Smooth muscle cell (in vitro differentiated cells): Measurements from ENCODE around the gene LMF1. TPM values are rescaled to one million over a fixed set of nuclear protein-coding genes. Genes with fewer than 3 reads are reported as not detected.
A peak's percentile ranks its signal among the peaks of the same experiment; 100 is the strongest.

Experiments
- DNase-seq: peaks from one replicate; lab custom pipeline; 2025; ENCODE audit not compliant: unreplicated experiment; lab: John Stamatoyannopoulos, UW
- H2AFZ ChIP-seq: fragments of 200-600 bp; sonication (generic); 2 replicates; pipeline ENCODE4 v1.6.0; 2016; ENCODE audit warnings: antibody characterized with exemption, low read depth, mild to moderate bottlenecking
- H3F3A ChIP-seq: fragments of 200-600 bp; sonication (generic); 2 replicates; pipeline ENCODE4 v1.6.0; 2017; ENCODE audit warnings: antibody characterized with exemption, low read depth
- H3K27ac ChIP-seq: fragments of 200-600 bp; sonication (generic); 2 replicates; pipeline ENCODE4 v1.5.1; 2016; ENCODE audit warnings: low read depth, mild to moderate bottlenecking
- H3K27me3 ChIP-seq: fragments of 200-600 bp; sonication (generic); 2 replicates; pipeline ENCODE4 v1.6.1; 2016; ENCODE audit warnings: low read depth, mild to moderate bottlenecking
- H3K36me3 ChIP-seq: fragments of 200-600 bp; sonication (generic); 2 replicates; pipeline ENCODE4 v1.5.1; 2016; ENCODE audit warnings: low read depth
- H3K4me1 ChIP-seq: fragments of 200-600 bp; sonication (generic); 2 replicates; pipeline ENCODE4 v1.5.1; 2016; ENCODE audit warnings: low read depth
- H3K4me2 ChIP-seq: fragments of 200-600 bp; sonication (generic); 2 replicates; pipeline ENCODE4 v1.6.0; 2016; ENCODE audit warnings: mild to moderate bottlenecking
- H3K4me3 ChIP-seq: fragments of 200-600 bp; sonication (generic); 2 replicates; pipeline ENCODE4 v1.5.1; 2016; ENCODE audit warnings: mild to moderate bottlenecking
- H3K79me2 ChIP-seq: fragments of 200-600 bp; sonication (generic); 2 replicates; pipeline ENCODE4 v1.6.0; 2016; ENCODE audit warnings: low read depth, mild to moderate bottlenecking
- H3K9ac ChIP-seq: fragments of 200-600 bp; sonication (generic); 2 replicates; pipeline ENCODE4 v1.6.0; 2016; ENCODE audit warnings: low read depth
- H3K9me3 ChIP-seq: fragments of 200-600 bp; sonication (generic); replicated peaks from 2 replicates; pipeline ENCODE4 v1.5.1; 2016; ENCODE audit warnings: low read depth
- H4K20me1 ChIP-seq: fragments of 200-600 bp; sonication (generic); 2 replicates; pipeline ENCODE4 v1.6.0; 2016; ENCODE audit warnings: low read depth
- WGBS: methylation state at CpG from one replicate; pipeline ENCODE4 v1.1.7; 2016; ENCODE audit warnings: low lambda C conversion rate; 5-methylcytosine and 5-hydroxymethylcytosine counted together
- polyA plus RNA-seq: library from polyadenylated mRNA; unstranded; fragments of >200 nt; fragmentation: Nextera tagmentation; extraction: Ambion mirVana; gene quantifications from 2 replicates; pipeline ENCODE4 v1.2.1, GENCODE V29; 2016
- total RNA-seq: library from RNA; depleted of rRNA; stranded (reverse); fragments of >200 nt; gene quantifications from 2 replicates; pipeline ENCODE4 v1.2.3, GENCODE V29; 2014
- TF ChIP-seq, protein P1 (sequence below): fragments of 200-600 bp; sonication (generic); IDR thresholded peaks from 2 replicates; pipeline ENCODE4 v1.5.1; 2017; ENCODE audit warnings: borderline replicate concordance, mild to moderate bottlenecking, antibody characterized with exemption; ENCODE audit not compliant: insufficient read depth, poor library complexity, severe bottlenecking

Gene LMF1
- total and polyA plus RNA-seq, 2 experiments from 2014 or later = 25.3 to 29.8 TPM

DNA sequence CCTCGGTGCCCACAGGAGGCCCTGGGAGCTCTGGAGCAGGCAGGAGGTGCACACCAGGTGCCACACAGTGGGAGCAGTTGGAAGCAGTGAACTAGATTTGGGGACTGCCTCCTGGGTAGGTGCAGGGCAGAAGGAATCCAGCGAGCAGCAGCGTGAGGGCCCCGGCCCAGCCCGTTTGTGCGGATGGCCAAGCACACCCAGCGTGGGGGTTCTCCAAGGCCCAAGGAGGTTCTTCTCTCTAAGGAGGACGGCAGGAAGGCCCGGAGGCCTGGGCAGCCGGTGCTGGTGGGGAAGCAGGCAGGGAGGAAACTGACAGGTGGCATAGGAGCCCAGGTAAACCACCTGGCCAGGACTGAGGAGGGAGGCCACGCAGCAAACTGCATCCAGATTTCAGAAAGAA, 27.8 kb upstream of the LMF1 start:
- H2AFZ ChIP-seq = no peak overlapping the region
- no peak overlapping the region for H3K9ac ChIP-seq
- H3K79me2 ChIP-seq = no peaks in the 10 kb centered on the region
- H3K27ac ChIP-seq = no peak overlapping the region
- H4K20me1 ChIP-seq = no peaks in the 10 kb centered on the region
- peaks cover 9% of the 10 kb centered on the region for H3K4me1 ChIP-seq
- no peaks in the 10 kb centered on the region for H3F3A ChIP-seq
- WGBS = 91% methylated on average over 11 of the region's 11 CpGs
- TF ChIP-seq, protein P1, sequence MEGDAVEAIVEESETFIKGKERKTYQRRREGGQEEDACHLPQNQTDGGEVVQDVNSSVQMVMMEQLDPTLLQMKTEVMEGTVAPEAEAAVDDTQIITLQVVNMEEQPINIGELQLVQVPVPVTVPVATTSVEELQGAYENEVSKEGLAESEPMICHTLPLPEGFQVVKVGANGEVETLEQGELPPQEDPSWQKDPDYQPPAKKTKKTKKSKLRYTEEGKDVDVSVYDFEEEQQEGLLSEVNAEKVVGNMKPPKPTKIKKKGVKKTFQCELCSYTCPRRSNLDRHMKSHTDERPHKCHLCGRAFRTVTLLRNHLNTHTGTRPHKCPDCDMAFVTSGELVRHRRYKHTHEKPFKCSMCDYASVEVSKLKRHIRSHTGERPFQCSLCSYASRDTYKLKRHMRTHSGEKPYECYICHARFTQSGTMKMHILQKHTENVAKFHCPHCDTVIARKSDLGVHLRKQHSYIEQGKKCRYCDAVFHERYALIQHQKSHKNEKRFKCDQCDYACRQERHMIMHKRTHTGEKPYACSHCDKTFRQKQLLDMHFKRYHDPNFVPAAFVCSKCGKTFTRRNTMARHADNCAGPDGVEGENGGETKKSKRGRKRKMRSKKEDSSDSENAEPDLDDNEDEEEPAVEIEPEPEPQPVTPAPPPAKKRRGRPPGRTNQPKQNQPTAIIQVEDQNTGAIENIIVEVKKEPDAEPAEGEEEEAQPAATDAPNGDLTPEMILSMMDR = no peak
- no peak overlapping the region for H3K4me3 ChIP-seq
- H3K36me3 ChIP-seq = no peaks in the 10 kb centered on the region
- H3K9me3 ChIP-seq = no peaks in the 10 kb centered on the region
- DNase-seq = no peak
- H3K4me2 ChIP-seq = no peak overlapping the region
- no peaks in the 10 kb centered on the region for H3K27me3 ChIP-seq

DNA sequence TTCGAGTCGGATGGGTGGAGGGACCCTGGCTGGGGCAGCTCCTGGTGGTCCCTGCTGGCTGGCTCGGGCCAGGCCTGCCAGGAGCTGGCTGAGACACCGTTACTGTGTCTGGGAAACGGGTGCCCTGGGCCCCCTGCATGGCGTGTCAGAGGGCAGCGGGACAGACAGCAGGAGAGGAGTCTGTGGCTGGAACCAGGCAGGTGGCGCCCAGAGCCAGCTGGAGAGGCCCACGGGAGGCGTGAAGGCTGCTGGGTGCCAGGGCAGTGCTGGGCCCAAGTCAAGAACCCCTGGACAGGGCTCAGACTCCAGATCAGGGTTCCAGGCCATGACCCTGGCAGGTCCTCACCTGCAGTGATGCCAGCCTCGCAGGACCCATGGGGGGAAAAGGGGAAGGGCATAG, 27.4 kb upstream of the LMF1 start:
- DNase-seq = no peak
- Histone ChIP-seq H3K9ac (no peak overlapping the region), H4K20me1 (no peaks in the 10 kb centered on the region), H3K4me3 (no peak overlapping the region), H3F3A (no peaks in the 10 kb centered on the region), H3K27ac (no peak overlapping the region), H3K27me3 (no peaks in the 10 kb centered on the region), H2AFZ (no peak overlapping the region), H3K4me1 (peaks cover 9% of the 10 kb centered on the region), H3K4me2 (no peak overlapping the region), H3K36me3 (no peaks in the 10 kb centered on the region), H3K9me3 (no peaks in the 10 kb centered on the region), H3K79me2 (no peaks in the 10 kb centered on the region)
- TF ChIP-seq, protein P1 = no peak
- 88% methylated on average over 11 of the region's 11 CpGs for WGBS

- no peaks in the 10 kb centered on the region for H3K36me3 ChIP-seq
- no peaks in the 10 kb centered on the region for H3K79me2 ChIP-seq
- peak overlapping the region; percentile 42 for H3K27ac ChIP-seq
- 32% methylated on average over 39 of the region's 39 CpGs for WGBS
- no peaks in the 10 kb centered on the region for H3K9me3 ChIP-seq
- H3K9ac ChIP-seq = no peak overlapping the region
- TF ChIP-seq, protein P1 = no peak
- no peaks in the 10 kb centered on the region for H4K20me1 ChIP-seq
- H3F3A ChIP-seq = no peaks in the 10 kb centered on the region
- DNase-seq = peak; percentile 13
- H2AFZ ChIP-seq = peak overlapping the region; percentile 86
- H3K27me3 ChIP-seq = no peaks in the 10 kb centered on the region
- peak overlapping the region; percentile 84 for H3K4me2 ChIP-seq
- peaks cover 9% of the 10 kb centered on the region for H3K4me1 ChIP-seq
- H3K4me3 ChIP-seq = peak overlapping the region; percentile 31
Measured at GRCh38 chr16:997440-998051, 26.8 kb upstream of the LMF1 start.

DNA sequence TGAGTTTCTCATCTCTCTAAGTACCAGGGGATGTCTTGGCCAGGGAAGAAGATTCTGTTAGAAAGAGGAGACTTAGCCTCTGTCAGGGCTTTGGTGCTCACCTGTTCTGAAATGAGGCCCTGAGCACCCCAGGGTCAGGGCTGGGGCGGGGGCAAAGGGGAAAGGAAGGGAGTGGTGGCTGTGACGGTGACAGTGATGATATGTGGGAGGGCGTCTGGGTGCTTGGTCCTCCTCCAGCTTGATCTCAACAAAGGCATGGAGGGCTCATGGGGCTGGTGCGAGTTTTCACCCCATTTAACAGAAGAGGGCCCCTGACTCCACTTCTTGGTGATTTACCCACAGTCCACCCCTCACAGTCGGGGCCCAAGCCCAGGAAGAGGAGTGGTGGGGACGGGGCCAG, 25.9 kb upstream of the LMF1 start:
- Histone ChIP-seq H3K36me3 (no peaks in the 10 kb centered on the region), H4K20me1 (no peaks in the 10 kb centered on the region), H3K9ac (no peak overlapping the region), H2AFZ (peak overlapping the region; percentile 86), H3K27ac (no peak overlapping the region), H3K9me3 (no peaks in the 10 kb centered on the region), H3K4me1 (peaks cover 9% of the 10 kb centered on the region), H3K4me2 (no peak overlapping the region), H3K79me2 (no peaks in the 10 kb centered on the region), H3K27me3 (no peaks in the 10 kb centered on the region), H3F3A (no peaks in the 10 kb centered on the region), H3K4me3 (no peak overlapping the region)
- no peak for DNase-seq
- 90% methylated on average over 5 of the region's 6 CpGs for whole genome bisulfite sequencing
- TF ChIP-seq, protein P1 = no peak
